Large intestine (tissue), 3 donors: ENCODE measurements around the gene SMTNL2. TPM values are rescaled to one million over a fixed set of nuclear protein-coding genes. Genes with fewer than 3 reads are reported as not detected.

Experiments
- DNase-seq, 2 donors: peaks; one replicate each; pipeline versions ENCODE4 v3.0.0 to v3.0.0-alpha.2; 2013
- H3K27ac ChIP-seq: one replicate; pipeline ENCODE4 v1.5.1; 2013; ENCODE audit warnings: low read length
- H3K27me3 ChIP-seq: 2 replicates; pipeline ENCODE4 v1.6.1; 2013; ENCODE audit warnings: low read length; ENCODE audit not compliant: control insufficient read depth, insufficient read depth
- H3K36me3 ChIP-seq: 2 replicates; pipeline ENCODE4 v1.6.1; 2013; ENCODE audit warnings: low read length; ENCODE audit not compliant: control insufficient read depth, insufficient read depth
- H3K4me1 ChIP-seq: one replicate; pipeline ENCODE4 v1.6.1; 2013; ENCODE audit warnings: low read length; ENCODE audit not compliant: control insufficient read depth, insufficient read depth
- H3K4me3 ChIP-seq: one replicate; pipeline ENCODE4 v1.5.1; 2013; ENCODE audit warnings: low read length
- H3K9me3 ChIP-seq: one replicate; pipeline ENCODE4 v1.6.1; 2013; ENCODE audit warnings: mild to moderate bottlenecking, low read depth, low read length, moderate library complexity; ENCODE audit not compliant: control insufficient read depth
- WGBS: methylation state at CpG from one replicate; pipeline ENCODE4 v1.1.5; 2013; ENCODE audit warnings: low lambda C conversion rate; ENCODE audit not compliant: insufficient coverage; 5-methylcytosine and 5-hydroxymethylcytosine counted together
- polyA plus RNA-seq: library from polyadenylated mRNA; unstranded; fragments of 120-200 nt; gene quantifications from one replicate; pipeline ENCODE4 v1.2.1, GENCODE V29; 2013

Gene SMTNL2
- polyA plus RNA-seq, 1 donor: 10.1 TPM

- H3K27ac ChIP-seq: peak overlapping the region; percentile 88
Measured at GRCh38 chr17:4539576-4540223, 44.6 kb upstream of the SMTNL2 start.

GRCh38 chr17:4540224-4540651 is 44.1 kb upstream of the SMTNL2 start:
- Histone ChIP-seq H3K4me1 (peaks cover 36% of the 10 kb centered on the region), H3K27me3 (no peaks in the 10 kb centered on the region), H3K27ac (peak overlapping the region; percentile 88), H3K4me3 (no peak overlapping the region), H3K36me3 (peaks cover 68% of the 10 kb centered on the region), H3K9me3 (peaks cover 3% of the 10 kb centered on the region)
- WGBS: no CpG with 5 or more reads among the region's 14 CpGs
- DNase-seq: peak; percentile 90 to 93

More at GRCh38 chr17:4539576-4540223, 44.6 kb upstream of the SMTNL2 start:
- peaks cover 70% of the 10 kb centered on the region for H3K36me3 ChIP-seq
- no CpG with 5 or more reads among the region's 26 CpGs for WGBS
- H3K4me1 ChIP-seq: peaks cover 36% of the 10 kb centered on the region
- H3K9me3 ChIP-seq: peaks cover 3% of the 10 kb centered on the region
- no peak overlapping the region for H3K4me3 ChIP-seq
- H3K27me3 ChIP-seq: no peaks in the 10 kb centered on the region
- no peak for DNase-seq

GRCh38 chr17:4540687-4541327 is 43.5 kb upstream of the SMTNL2 start:
- WGBS: no CpG with 5 or more reads among the region's 15 CpGs
- H3K4me3 ChIP-seq: no peak overlapping the region
- peaks cover 73% of the 10 kb centered on the region for H3K36me3 ChIP-seq

GRCh38 chr17:4541328-4542002 is 42.9 kb upstream of the SMTNL2 start:
- Histone ChIP-seq H3K27me3 (no peaks in the 10 kb centered on the region), H3K36me3 (peaks cover 79% of the 10 kb centered on the region), H3K9me3 (no peaks in the 10 kb centered on the region), H3K27ac (peak overlapping the region; percentile 88), H3K4me1 (peaks cover 29% of the 10 kb centered on the region), H3K4me3 (no peak overlapping the region)
- 71% methylated on average over 1 of the region's 29 CpGs for WGBS
- no peak for DNase-seq

More at GRCh38 chr17:4540687-4541327, 43.5 kb upstream of the SMTNL2 start:
- Histone ChIP-seq H3K9me3 (peaks cover 2% of the 10 kb centered on the region), H3K4me1 (peaks cover 35% of the 10 kb centered on the region), H3K27me3 (no peaks in the 10 kb centered on the region), H3K27ac (peak overlapping the region; percentile 88)
- no peak for DNase-seq

GRCh38 chr17:4542003-4542725 is 42.2 kb upstream of the SMTNL2 start:
- Histone ChIP-seq H3K27ac (no peak overlapping the region), H3K27me3 (no peaks in the 10 kb centered on the region), H3K36me3 (peaks cover 84% of the 10 kb centered on the region), H3K4me3 (no peak overlapping the region), H3K9me3 (no peaks in the 10 kb centered on the region), H3K4me1 (peaks cover 24% of the 10 kb centered on the region)
- DNase-seq: no peak
- no CpG with 5 or more reads among the region's 14 CpGs for WGBS

- Histone ChIP-seq H3K9me3 (no peaks in the 10 kb centered on the region), H3K4me1 (peaks cover 24% of the 10 kb centered on the region), H3K27me3 (no peaks in the 10 kb centered on the region), H3K36me3 (peaks cover 84% of the 10 kb centered on the region), H3K27ac (no peak overlapping the region), H3K4me3 (no peak overlapping the region)
- no peak for DNase-seq
- WGBS: no CpG with 5 or more reads among the region's 19 CpGs
Measured at GRCh38 chr17:4542726-4543191, 41.6 kb upstream of the SMTNL2 start.

GRCh38 chr17:4543557-4544026 is 40.7 kb upstream of the SMTNL2 start:
- Histone ChIP-seq H3K36me3 (peaks cover 85% of the 10 kb centered on the region), H3K9me3 (no peaks in the 10 kb centered on the region), H3K4me1 (peaks cover 24% of the 10 kb centered on the region), H3K27me3 (no peaks in the 10 kb centered on the region), H3K4me3 (no peak overlapping the region), H3K27ac (no peak overlapping the region)
- no peak for DNase-seq
- WGBS: no CpG with 5 or more reads among the region's 19 CpGs

- WGBS: no CpG with 5 or more reads among the region's 37 CpGs
Measured at GRCh38 chr17:4544135-4544950, 40.0 kb upstream of the SMTNL2 start.

GRCh38 chr17:4544951-4545216 is 39.4 kb upstream of the SMTNL2 start:
- H3K36me3 ChIP-seq: peaks cover 85% of the 10 kb centered on the region
- no peaks in the 10 kb centered on the region for H3K9me3 ChIP-seq
- H3K4me1 ChIP-seq: peaks cover 21% of the 10 kb centered on the region
- no peak for DNase-seq
- H3K27ac ChIP-seq: no peak overlapping the region
- no peak overlapping the region for H3K4me3 ChIP-seq
- H3K27me3 ChIP-seq: no peaks in the 10 kb centered on the region
- WGBS: no CpG with 5 or more reads among the region's 18 CpGs

More at GRCh38 chr17:4544135-4544950, 40.0 kb upstream of the SMTNL2 start:
- DNase-seq: no peak
- peaks cover 24% of the 10 kb centered on the region for H3K4me1 ChIP-seq
- H3K36me3 ChIP-seq: peaks cover 85% of the 10 kb centered on the region
- no peak overlapping the region for H3K27ac ChIP-seq
- no peaks in the 10 kb centered on the region for H3K27me3 ChIP-seq
- H3K4me3 ChIP-seq: no peak overlapping the region
- no peaks in the 10 kb centered on the region for H3K9me3 ChIP-seq
